Adipocyte (in vitro differentiated cells): ENCODE results near the gene ABHD8.

ENCODE experiments used
- DNase-seq: peaks from one replicate; pipeline ENCODE4 v3.0.0-alpha.2; 2015; ENCODE audit warnings: low read depth
- H3K27me3 ChIP-seq: replicated peaks from 2 replicates; pipeline ENCODE4 v1.7.0; 2013; ENCODE audit warnings: mild to moderate bottlenecking, low read length, moderate library complexity; ENCODE audit not compliant: control insufficient read depth, insufficient read depth
- H3K36me3 ChIP-seq: 2 replicates; pipeline ENCODE4 v1.7.0; 2013; ENCODE audit warnings: low read length, mild to moderate bottlenecking, moderate library complexity; ENCODE audit not compliant: control insufficient read depth, insufficient read depth, severe bottlenecking
- H3K4me1 ChIP-seq: 2 replicates; pipeline ENCODE4 v1.7.0; 2013; ENCODE audit warnings: mild to moderate bottlenecking, low read length, moderate library complexity; ENCODE audit not compliant: control insufficient read depth, insufficient read depth
- H3K4me3 ChIP-seq: 2 replicates; pipeline ENCODE4 v1.7.0; 2013; ENCODE audit warnings: mild to moderate bottlenecking, low read length, moderate library complexity
- H3K9ac ChIP-seq: 2 replicates; pipeline ENCODE4 v1.7.0; 2013; ENCODE audit warnings: mild to moderate bottlenecking, low read length, moderate library complexity
- H3K9me3 ChIP-seq: 2 replicates; pipeline ENCODE4 v1.7.0; 2013; ENCODE audit warnings: mild to moderate bottlenecking, low read length, moderate library complexity; ENCODE audit not compliant: control insufficient read depth

The ABHD8 gene

GRCh38 chr19:17331045-17331558 lies 27.9 kb upstream of the ABHD8 start:
- Histone ChIP-seq H3K36me3 (no peaks in the 10 kb centered on the region), H3K4me1 (peaks cover 16% of the 10 kb centered on the region), H3K9ac (no peak overlapping the region), H3K4me3 (no peak overlapping the region), H3K27me3 (no peaks in the 10 kb centered on the region), H3K9me3 (no peaks in the 10 kb centered on the region)
- no peak for DNase-seq

GRCh38 chr19:17330262-17331044 lies 27.2 kb upstream of the ABHD8 start:
- Histone ChIP-seq H3K4me3 (no peak overlapping the region), H3K9me3 (no peaks in the 10 kb centered on the region), H3K4me1 (peaks cover 22% of the 10 kb centered on the region), H3K27me3 (no peaks in the 10 kb centered on the region), H3K36me3 (no peaks in the 10 kb centered on the region), H3K9ac (no peak overlapping the region)
- no peak for DNase-seq

GRCh38 chr19:17329366-17330261 lies 26.4 kb upstream of the ABHD8 start:
- DNase-seq = no peak
- peaks cover 21% of the 10 kb centered on the region for H3K4me1 ChIP-seq
- H3K36me3 ChIP-seq = no peaks in the 10 kb centered on the region
- no peaks in the 10 kb centered on the region for H3K9me3 ChIP-seq
- H3K9ac ChIP-seq = no peak overlapping the region
- H3K27me3 ChIP-seq = no peaks in the 10 kb centered on the region
- no peak overlapping the region for H3K4me3 ChIP-seq

- DNase-seq = no peak
Observed at GRCh38 chr19:17328517-17329365, 25.5 kb upstream of the ABHD8 start.

GRCh38 chr19:17327654-17328516 lies 24.7 kb upstream of the ABHD8 start:
- H3K9ac ChIP-seq = no peak overlapping the region
- no peak overlapping the region for H3K4me3 ChIP-seq
- peaks cover 25% of the 10 kb centered on the region for H3K4me1 ChIP-seq
- peak; percentile 20 for DNase-seq
- H3K9me3 ChIP-seq = no peaks in the 10 kb centered on the region
- no peaks in the 10 kb centered on the region for H3K27me3 ChIP-seq
- H3K36me3 ChIP-seq = no peaks in the 10 kb centered on the region

More at GRCh38 chr19:17328517-17329365, 25.5 kb upstream of the ABHD8 start:
- Histone ChIP-seq H3K27me3 (no peaks in the 10 kb centered on the region), H3K9me3 (no peaks in the 10 kb centered on the region), H3K36me3 (no peaks in the 10 kb centered on the region), H3K4me1 (peaks cover 21% of the 10 kb centered on the region), H3K9ac (no peak overlapping the region), H3K4me3 (no peak overlapping the region)

GRCh38 chr19:17327068-17327653 lies 23.9 kb upstream of the ABHD8 start:
- no peaks in the 10 kb centered on the region for H3K27me3 ChIP-seq
- H3K4me3 ChIP-seq = no peak overlapping the region
- H3K4me1 ChIP-seq = peaks cover 32% of the 10 kb centered on the region
- H3K9ac ChIP-seq = no peak overlapping the region
- H3K9me3 ChIP-seq = no peaks in the 10 kb centered on the region
- DNase-seq = no peak
- H3K36me3 ChIP-seq = peaks cover 3% of the 10 kb centered on the region

GRCh38 chr19:17326595-17326966 lies 23.4 kb upstream of the ABHD8 start:
- H3K27me3 ChIP-seq = no peaks in the 10 kb centered on the region
- no peak for DNase-seq
- peaks cover 37% of the 10 kb centered on the region for H3K4me1 ChIP-seq
- peak overlapping the region; percentile 4 for H3K4me3 ChIP-seq
- H3K9me3 ChIP-seq = no peaks in the 10 kb centered on the region
- peak overlapping the region; percentile 15 for H3K9ac ChIP-seq
- peaks cover 8% of the 10 kb centered on the region for H3K36me3 ChIP-seq

- peak overlapping the region; percentile 15 for H3K9ac ChIP-seq
- H3K27me3 ChIP-seq = no peaks in the 10 kb centered on the region
- peaks cover 12% of the 10 kb centered on the region for H3K36me3 ChIP-seq
- H3K9me3 ChIP-seq = no peaks in the 10 kb centered on the region
- peaks cover 37% of the 10 kb centered on the region for H3K4me1 ChIP-seq
- no peak for DNase-seq
- peak overlapping the region; percentile 30 for H3K4me3 ChIP-seq
Observed at GRCh38 chr19:17325881-17326594, 22.8 kb upstream of the ABHD8 start.

- DNase-seq = no peak
- H3K9ac ChIP-seq = no peak overlapping the region
- H3K27me3 ChIP-seq = no peaks in the 10 kb centered on the region
- peaks cover 37% of the 10 kb centered on the region for H3K4me1 ChIP-seq
- no peak overlapping the region for H3K4me3 ChIP-seq
- no peaks in the 10 kb centered on the region for H3K9me3 ChIP-seq
- peaks cover 21% of the 10 kb centered on the region for H3K36me3 ChIP-seq
Observed at GRCh38 chr19:17325133-17325532, 21.9 kb upstream of the ABHD8 start.
